ENCODE data around the gene USH1C. TPM values are rescaled to one million over a fixed set of nuclear protein-coding genes. Genes with fewer than 3 reads are reported as not detected.

USH1C gene
- total and polyA plus RNA-seq, 2 of the 4 experiments (the other 2 are of a cell fraction): not detected

GRCh38 chr11:17479284-17480214 lies 64.7 kb downstream of the USH1C start:
- no TSS peak for BruUV-seq (replicated peaks)
- H3K9me3 ChIP-seq (ENCODE audit: control insufficient read depth, insufficient read depth, low read length): no peaks in the 10 kb centered on the region

More at GRCh38 chr11:17479284-17480214, 64.7 kb downstream of the USH1C start:
- H3K4me2 ChIP-seq (ENCODE audit: low read depth, low read length): no peak overlapping the region
- no peak overlapping the region for H2AK9ac ChIP-seq (replicated peaks; ENCODE audit: low read depth, low read length, poor library complexity)
- H3K27ac ChIP-seq (ENCODE audit: insufficient read depth, low read length): no peak overlapping the region
- H2BK20ac ChIP-seq (ENCODE audit: low read depth, low read length): no peak overlapping the region
- no peaks in the 10 kb centered on the region for H4K20me1 ChIP-seq (ENCODE audit: insufficient read depth, low read length)
- no peak overlapping the region for H3K4me3 ChIP-seq (ENCODE audit: insufficient read depth, low read depth, low read length)
- H3K14ac ChIP-seq (replicated peaks; ENCODE audit: low read depth, low read length): no peak overlapping the region
- 67% methylated on average over 1 of the region's 14 CpGs; no CpG with 5 or more reads in 1 of the 2 experiments for WGBS, 2 experiments (ENCODE audit: extremely low coverage in 2 of 2, insufficient read length in 1 of 2)
- no peaks in the 10 kb centered on the region for H3K4me1 ChIP-seq (ENCODE audit: control insufficient read depth, insufficient read depth, low read length)
- no peaks in the 10 kb centered on the region for H3K9me1 ChIP-seq (ENCODE audit: insufficient read depth, low read length)
- no peaks in the 10 kb centered on the region for H3K36me3 ChIP-seq (ENCODE audit: control insufficient read depth, insufficient read depth, low read length)
- in situ Hi-C loops (cut with MboI; ENCODE audit: low sequenced_read_pairs) (no loop called here), dilution Hi-C loops (cut with HindIII; ENCODE audit: low sequenced_read_pairs, unreplicated experiment) (no loop called here), intact Hi-C loops (cut with micrococcal nuclease) (no loop called here)
- H4K91ac ChIP-seq (ENCODE audit: insufficient read depth, low read depth, low read length): no peak overlapping the region
- DNase-seq (no peak), ATAC-seq (ENCODE audit: low read depth) (no peak; the same call in 1 of the 2 replicates)
- no peak overlapping the region for H4K8ac ChIP-seq (ENCODE audit: low read depth in 2 of 2, low read length in 2 of 2)
- no peak overlapping the region for H2BK15ac ChIP-seq (ENCODE audit: low read depth, low read length)
- no peak overlapping the region for H3K4ac ChIP-seq (ENCODE audit: low read depth, low read length)
- H4K5ac ChIP-seq (ENCODE audit: low read depth, low read length): no peak overlapping the region
- H3K18ac ChIP-seq (ENCODE audit: low read depth, low read length): no peak overlapping the region
- ChIA-PET POLR2A (ENCODE audit: unreplicated experiment) (no interaction called here), CTCF (no interaction called here)
- H3K23ac ChIP-seq (ENCODE audit: low read depth, low read length): no peak overlapping the region
- peaks cover 29% of the 10 kb centered on the region for H3K27me3 ChIP-seq (ENCODE audit: control insufficient read depth, insufficient read depth, low read length)
- no peak overlapping the region for H2AK5ac ChIP-seq (ENCODE audit: low read depth, low read length)
- H3K9ac ChIP-seq (ENCODE audit: low read depth, low read length): no peak overlapping the region
- no peak overlapping the region for H3K56ac ChIP-seq (ENCODE audit: extremely low read depth, insufficient read depth, low read length)
- no peaks in the 10 kb centered on the region for H3K79me1 ChIP-seq (ENCODE audit: low read depth in 1 of 2, low read length in 2 of 2)
- TF ChIP-seq MAZ (IDR thresholded peaks at IDR 0.05; ENCODE audit: borderline replicate concordance, low read depth, low read length): no peak
- TF ChIP-seq CEBPB (IDR thresholded peaks at IDR 0.05; ENCODE audit: low read depth, low read length): no peak
- no peak for TF ChIP-seq RAD21 (IDR thresholded peaks at IDR 0.05; ENCODE audit: low read length)
- no peak for TF ChIP-seq MXI1 (IDR thresholded peaks at IDR 0.05; ENCODE audit: borderline replicate concordance, low read depth, low read length)
- no peak for TF ChIP-seq POLR2A (IDR thresholded peaks at IDR 0.05; ENCODE audit: low read depth, low read length)
- no peak for TF ChIP-seq CTCF (conservative IDR thresholded peaks at IDR 0.05; ENCODE audit: low read depth, low read length)
- TF ChIP-seq SMC3 (IDR thresholded peaks at IDR 0.05; ENCODE audit: low read depth, low read length): no peak
- no peak for TF ChIP-seq BHLHE40 (IDR thresholded peaks at IDR 0.05; ENCODE audit: low read depth, low read length)
- no peak for TF ChIP-seq USF2 (IDR thresholded peaks at IDR 0.05; ENCODE audit: low read depth, low read length)
- TF ChIP-seq ELK1 (IDR thresholded peaks at IDR 0.05; ENCODE audit: borderline replicate concordance, low read depth, low read length): no peak
- H2BK120ac ChIP-seq (ENCODE audit: low read depth, low read length): no peak overlapping the region
- H2BK5ac ChIP-seq (ENCODE audit: low read depth, low read length, poor library complexity, severe bottlenecking): no peak overlapping the region
- H2AFZ ChIP-seq (replicated peaks; ENCODE audit: low read length, poor library complexity): peak overlapping the region; percentile 34

Measured in IMR-90 (cell line).